ENCODE data around the gene COL4A2. TPM values are rescaled to one million over a fixed set of nuclear protein-coding genes. Genes with fewer than 3 reads are reported as not detected.
A peak's percentile ranks its signal among the peaks of the same experiment; 100 is the strongest.

Gene COL4A2
- polyA plus RNA-seq, 1 experiment = 208 TPM

DNA sequence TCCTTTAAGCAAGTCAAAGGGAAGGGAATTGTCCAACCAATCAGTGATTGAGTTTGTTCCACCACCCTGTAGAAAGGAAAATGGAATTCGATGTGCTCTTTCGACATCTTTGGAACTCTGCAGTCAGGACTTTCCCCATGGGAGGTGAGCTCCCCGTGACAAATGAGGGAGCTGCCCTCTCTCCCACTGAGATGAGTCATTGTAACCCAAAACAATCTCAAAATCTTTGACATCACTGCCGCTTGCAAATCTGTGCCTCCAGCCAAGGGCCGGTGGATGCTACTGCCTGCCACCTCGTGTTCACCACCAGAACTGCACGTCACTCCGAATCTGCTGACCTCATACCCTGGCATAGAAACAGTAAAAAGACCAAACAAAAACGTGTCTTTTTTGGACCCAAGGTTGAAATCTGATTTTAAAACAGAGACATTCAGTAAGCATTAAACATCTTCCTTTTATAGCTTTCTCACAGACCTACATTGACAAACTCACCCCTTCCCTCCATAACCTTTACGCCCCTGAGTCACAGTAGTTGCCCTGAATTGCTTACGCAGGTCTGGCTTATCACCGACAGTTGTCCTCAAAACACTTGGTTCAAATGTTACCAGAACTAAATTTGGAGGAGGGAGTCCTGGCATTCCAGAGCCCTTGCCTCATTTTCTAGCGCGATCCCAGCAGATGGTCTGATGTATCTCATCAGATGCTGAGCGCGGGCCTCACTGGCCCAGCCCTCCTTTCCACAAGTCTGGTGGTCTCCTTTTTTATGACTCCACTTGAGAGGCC lies 105.2 kb downstream of the COL4A2 start:
- DNase-seq (ENCODE audit: low read depth, low spot score) = peak; percentile 98
- ChIA-PET CTCF (interaction anchor here (0.6 to 2.1 kb wide), 24 partner anchors 8 to 221 kb away, joined by 3 to 15 read pairs (median 4); no protein-coding TSS in a partner anchor), POLR2A (interaction anchor here (0.5 to 2.0 kb wide), 12 partner anchors 8 to 166 kb away, joined by 3 to 11 read pairs (median 4); partner anchors contain the start of genes COL4A1 and COL4A2)
- Histone ChIP-seq H3K27ac (ENCODE audit: low read depth, low read length) (peak overlapping the region; percentile 61), H3K27me3 (ENCODE audit: control insufficient read depth, insufficient read depth, low read length) (no peaks in the 10 kb centered on the region), H3K9me3 (ENCODE audit: control insufficient read depth, insufficient read depth, low read length) (no peaks in the 10 kb centered on the region; the same call in 1 of the 2 replicates), H3K4me3 (ENCODE audit: low read depth, low read length) (no peak overlapping the region)
- TF ChIP-seq, protein P1, sequence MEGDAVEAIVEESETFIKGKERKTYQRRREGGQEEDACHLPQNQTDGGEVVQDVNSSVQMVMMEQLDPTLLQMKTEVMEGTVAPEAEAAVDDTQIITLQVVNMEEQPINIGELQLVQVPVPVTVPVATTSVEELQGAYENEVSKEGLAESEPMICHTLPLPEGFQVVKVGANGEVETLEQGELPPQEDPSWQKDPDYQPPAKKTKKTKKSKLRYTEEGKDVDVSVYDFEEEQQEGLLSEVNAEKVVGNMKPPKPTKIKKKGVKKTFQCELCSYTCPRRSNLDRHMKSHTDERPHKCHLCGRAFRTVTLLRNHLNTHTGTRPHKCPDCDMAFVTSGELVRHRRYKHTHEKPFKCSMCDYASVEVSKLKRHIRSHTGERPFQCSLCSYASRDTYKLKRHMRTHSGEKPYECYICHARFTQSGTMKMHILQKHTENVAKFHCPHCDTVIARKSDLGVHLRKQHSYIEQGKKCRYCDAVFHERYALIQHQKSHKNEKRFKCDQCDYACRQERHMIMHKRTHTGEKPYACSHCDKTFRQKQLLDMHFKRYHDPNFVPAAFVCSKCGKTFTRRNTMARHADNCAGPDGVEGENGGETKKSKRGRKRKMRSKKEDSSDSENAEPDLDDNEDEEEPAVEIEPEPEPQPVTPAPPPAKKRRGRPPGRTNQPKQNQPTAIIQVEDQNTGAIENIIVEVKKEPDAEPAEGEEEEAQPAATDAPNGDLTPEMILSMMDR (IDR thresholded peaks at IDR 0.05; ENCODE audit: low read depth, low read length) = peak; percentile 97

DNA sequence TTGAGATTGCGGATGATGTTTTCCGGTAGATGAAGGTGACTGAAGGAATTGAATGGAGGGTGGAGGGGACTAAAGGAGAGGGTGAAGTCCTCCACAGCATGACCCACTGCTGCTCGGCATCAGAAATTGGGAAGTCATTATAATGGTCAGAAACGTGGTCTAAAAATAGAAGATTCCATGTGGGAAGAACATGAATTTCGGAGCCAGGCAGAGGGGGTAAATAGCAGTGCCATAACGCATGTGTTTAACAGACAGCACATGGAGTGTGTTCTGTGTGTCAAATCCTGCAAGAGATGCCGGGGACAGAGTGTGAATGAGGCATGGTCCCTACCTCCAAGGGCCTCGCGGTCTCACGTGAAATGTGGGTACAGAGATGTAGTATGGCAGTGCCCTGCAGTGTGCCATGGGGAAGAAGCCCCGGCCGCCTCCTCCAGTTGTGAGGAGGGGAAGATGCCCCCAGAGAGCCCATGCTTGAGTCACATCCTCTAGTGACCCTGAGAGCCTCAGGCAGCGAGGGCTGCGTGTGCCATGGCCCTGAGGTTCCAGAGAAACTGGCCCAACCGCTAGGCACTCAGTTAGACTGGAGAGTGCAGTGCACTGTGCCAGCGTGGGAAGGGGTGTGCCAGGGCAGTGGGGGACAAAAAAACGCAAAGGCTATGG lies 106.1 kb downstream of the COL4A2 start:
- Histone ChIP-seq H3K27me3 (ENCODE audit: control insufficient read depth, insufficient read depth, low read length) (no peaks in the 10 kb centered on the region), H3K4me3 (ENCODE audit: low read depth, low read length) (no peak overlapping the region), H3K9me3 (ENCODE audit: control insufficient read depth, insufficient read depth, low read length) (no peaks in the 10 kb centered on the region; the same call in 1 of the 2 replicates), H3K27ac (ENCODE audit: low read depth, low read length) (peak overlapping the region; percentile 61)
- ChIA-PET POLR2A (interaction anchor here (0.5 to 1.1 kb wide), 3 partner anchors 15 to 167 kb away, joined by 3 to 5 read pairs (median 3); no protein-coding TSS in a partner anchor), CTCF (interaction anchor here (0.6 to 2.1 kb wide), 17 partner anchors 8 to 200 kb away, joined by 3 to 15 read pairs (median 5); no protein-coding TSS in a partner anchor)
- TF ChIP-seq, protein P1 (IDR thresholded peaks at IDR 0.05; ENCODE audit: low read depth, low read length) = no peak
- DNase-seq (ENCODE audit: low read depth, low spot score) = no peak

DNA sequence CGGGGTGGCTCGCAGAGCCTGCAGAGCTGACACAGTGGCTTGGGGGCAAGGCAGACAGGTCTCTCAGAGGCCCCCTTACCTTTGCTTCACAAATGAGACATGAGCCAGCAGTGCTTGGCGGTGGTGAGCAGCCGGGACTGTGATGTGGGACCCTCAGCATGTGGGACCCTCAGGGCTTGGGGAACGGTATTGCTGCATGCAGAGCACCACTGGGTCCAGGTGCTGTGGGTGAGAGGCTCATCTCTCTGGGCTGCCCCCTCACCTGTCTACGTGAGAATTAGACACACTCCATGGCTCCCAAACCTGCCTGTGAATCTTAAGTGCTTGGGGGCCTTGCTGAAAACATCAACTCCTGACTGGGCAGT lies 106.6 kb downstream of the COL4A2 start:
- no peak overlapping the region for H3K4me3 ChIP-seq (ENCODE audit: low read depth, low read length)
- H3K9me3 ChIP-seq (ENCODE audit: control insufficient read depth, insufficient read depth, low read length) = no peaks in the 10 kb centered on the region; the same call in 1 of the 2 replicates
- CTCF ChIA-PET = no interaction called here
- POLR2A ChIA-PET = no interaction called here
- no peak overlapping the region for H3K27ac ChIP-seq (ENCODE audit: low read depth, low read length)
- TF ChIP-seq, protein P1 (IDR thresholded peaks at IDR 0.05; ENCODE audit: low read depth, low read length) = no peak
- no peak for DNase-seq (ENCODE audit: low read depth, low spot score)
- no peaks in the 10 kb centered on the region for H3K27me3 ChIP-seq (ENCODE audit: control insufficient read depth, insufficient read depth, low read length)

DNA sequence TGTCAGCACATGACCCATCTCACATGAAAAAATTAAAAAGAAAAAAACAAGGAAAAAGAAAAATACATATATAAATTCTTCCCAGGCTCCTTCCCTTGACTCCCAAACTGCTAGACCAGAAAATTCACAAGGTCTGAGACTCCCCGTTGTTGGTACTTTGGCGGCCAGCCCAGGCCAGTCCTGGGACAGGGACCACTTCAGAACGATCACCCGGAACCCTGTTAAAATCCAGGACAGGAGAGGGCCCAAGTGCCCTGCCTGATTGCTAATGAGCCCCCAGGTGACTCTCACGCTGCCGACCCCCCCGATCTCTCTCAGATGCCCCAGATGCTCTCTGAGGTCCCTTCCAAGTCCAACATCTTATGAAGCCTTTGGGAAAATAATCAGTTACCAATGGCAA lies 107.2 kb downstream of the COL4A2 start:
- no peaks in the 10 kb centered on the region for H3K27me3 ChIP-seq (ENCODE audit: control insufficient read depth, insufficient read depth, low read length)
- no peak for DNase-seq (ENCODE audit: low read depth, low spot score)
- TF ChIP-seq, protein P1 (IDR thresholded peaks at IDR 0.05; ENCODE audit: low read depth, low read length) = no peak
- ChIA-PET POLR2A (no interaction called here), CTCF (no interaction called here)
- H3K9me3 ChIP-seq (ENCODE audit: control insufficient read depth, insufficient read depth, low read length) = no peaks in the 10 kb centered on the region; the same call in 1 of the 2 replicates
- H3K4me3 ChIP-seq (ENCODE audit: low read depth, low read length) = no peak overlapping the region
- no peak overlapping the region for H3K27ac ChIP-seq (ENCODE audit: low read depth, low read length)

DNA sequence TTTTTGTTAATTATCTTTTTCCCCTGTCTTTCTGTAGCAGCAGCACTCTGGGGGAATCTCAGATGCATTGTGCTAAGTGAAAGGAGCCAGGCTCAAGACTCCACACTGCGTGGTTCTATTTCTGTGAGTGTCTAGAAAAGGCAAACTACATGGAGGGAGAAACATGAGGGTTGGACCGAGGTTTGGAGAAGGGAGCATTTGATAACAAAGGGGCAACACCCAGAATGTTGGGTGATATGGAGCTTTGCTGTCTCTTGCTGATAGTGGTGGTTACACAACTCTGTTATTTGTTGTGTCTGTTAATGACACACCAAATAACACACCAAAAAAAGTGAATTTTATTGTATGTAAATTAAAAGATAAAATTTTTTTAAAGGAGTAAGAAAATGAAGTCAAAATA lies 107.8 kb downstream of the COL4A2 start:
- no peaks in the 10 kb centered on the region for H3K27me3 ChIP-seq (ENCODE audit: control insufficient read depth, insufficient read depth, low read length)
- TF ChIP-seq, protein P1 (IDR thresholded peaks at IDR 0.05; ENCODE audit: low read depth, low read length) = no peak
- no peak overlapping the region for H3K4me3 ChIP-seq (ENCODE audit: low read depth, low read length)
- no peak for DNase-seq (ENCODE audit: low read depth, low spot score)
- CTCF ChIA-PET = no interaction called here
- no peaks in the 10 kb centered on the region; the same call in 1 of the 2 replicates for H3K9me3 ChIP-seq (ENCODE audit: control insufficient read depth, insufficient read depth, low read length)
- no peak overlapping the region for H3K27ac ChIP-seq (ENCODE audit: low read depth, low read length)
- POLR2A ChIA-PET = no interaction called here
